SK-N-SH (cell line): ENCODE results near the gene SRGAP3.

Experiments used
- EP300 ChIP-seq, 2 experiments: IDR thresholded peaks; 2 replicates each; pipeline versions ENCODE4 v1.4.0 to v1.6.1; 2012; ENCODE audit warnings: borderline replicate concordance in 1 of 2, low read depth in 1 of 2, low read length in 1 of 2
- EZH2phosphoT487 ChIP-seq: fragments of 200-600 bp; sonication (generic); IDR thresholded peaks from 2 replicates; pipeline ENCODE4 v1.6.1; 2017; ENCODE audit warnings: low read depth, mixed run types, mild to moderate bottlenecking, antibody characterized with exemption, moderate library complexity, borderline replicate concordance
- RAD21 ChIP-seq: IDR thresholded peaks from 2 replicates; pipeline ENCODE4 v1.6.1; 2012; ENCODE audit warnings: mild to moderate bottlenecking, low read length
- RFX5 ChIP-seq: IDR thresholded peaks from 2 replicates; pipeline ENCODE4 v1.6.1; 2012; ENCODE audit warnings: mild to moderate bottlenecking, improper control_type of control experiment, low read length
- SIN3A ChIP-seq: IDR thresholded peaks from 2 replicates; pipeline ENCODE4 v1.6.1; 2012; ENCODE audit warnings: low read depth, mild to moderate bottlenecking, low read length, moderate library complexity, borderline replicate concordance
- TF ChIP-seq, protein P1 (sequence below): fragments of 200-600 bp; sonication (generic); IDR thresholded peaks from 2 replicates; pipeline ENCODE4 v1.6.1; 2017; ENCODE audit warnings: antibody characterized with exemption, mild to moderate bottlenecking, moderate library complexity
- TF ChIP-seq, protein P2 (sequence below): IDR thresholded peaks from 2 replicates; pipeline ENCODE4 v1.4.0; 2012; ENCODE audit warnings: low read depth
- TF ChIP-seq, protein P3 (sequence below): IDR thresholded peaks from 2 replicates; pipeline ENCODE4 v1.6.1; 2012; ENCODE audit warnings: mild to moderate bottlenecking, low read depth, low read length, moderate library complexity

DNA sequence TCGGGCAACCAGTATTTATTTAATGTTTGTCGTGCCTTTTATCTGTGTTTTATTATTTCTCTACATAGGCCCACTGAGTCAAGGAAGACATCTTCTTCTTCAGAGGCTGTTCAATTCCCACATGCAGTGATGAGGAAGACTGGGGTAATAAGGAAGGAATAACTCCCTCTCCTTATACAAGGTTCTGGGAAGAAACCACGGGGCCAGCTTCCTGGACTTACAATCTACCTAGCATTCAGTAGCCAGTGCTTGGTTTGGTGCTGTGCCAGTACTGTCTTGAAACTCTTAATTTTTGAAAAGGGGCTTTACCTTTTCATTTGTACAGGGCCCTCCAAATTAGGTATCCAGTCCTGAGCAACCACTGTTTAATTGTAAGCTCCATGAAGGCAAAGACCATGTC is 51.2 kb downstream of the SRGAP3 start:
- TF ChIP-seq RFX5 (no peak), EZH2phosphoT487 (no peak), SIN3A (no peak), EP300 (IDR thresholded peaks at IDR 0.05; ENCODE audit: borderline replicate concordance in 1 of 2, low read depth in 1 of 2, low read length in 1 of 2) (no peak), RAD21 (no peak)
- TF ChIP-seq, protein P1, sequence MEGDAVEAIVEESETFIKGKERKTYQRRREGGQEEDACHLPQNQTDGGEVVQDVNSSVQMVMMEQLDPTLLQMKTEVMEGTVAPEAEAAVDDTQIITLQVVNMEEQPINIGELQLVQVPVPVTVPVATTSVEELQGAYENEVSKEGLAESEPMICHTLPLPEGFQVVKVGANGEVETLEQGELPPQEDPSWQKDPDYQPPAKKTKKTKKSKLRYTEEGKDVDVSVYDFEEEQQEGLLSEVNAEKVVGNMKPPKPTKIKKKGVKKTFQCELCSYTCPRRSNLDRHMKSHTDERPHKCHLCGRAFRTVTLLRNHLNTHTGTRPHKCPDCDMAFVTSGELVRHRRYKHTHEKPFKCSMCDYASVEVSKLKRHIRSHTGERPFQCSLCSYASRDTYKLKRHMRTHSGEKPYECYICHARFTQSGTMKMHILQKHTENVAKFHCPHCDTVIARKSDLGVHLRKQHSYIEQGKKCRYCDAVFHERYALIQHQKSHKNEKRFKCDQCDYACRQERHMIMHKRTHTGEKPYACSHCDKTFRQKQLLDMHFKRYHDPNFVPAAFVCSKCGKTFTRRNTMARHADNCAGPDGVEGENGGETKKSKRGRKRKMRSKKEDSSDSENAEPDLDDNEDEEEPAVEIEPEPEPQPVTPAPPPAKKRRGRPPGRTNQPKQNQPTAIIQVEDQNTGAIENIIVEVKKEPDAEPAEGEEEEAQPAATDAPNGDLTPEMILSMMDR: no peak
- TF ChIP-seq, protein P2, sequence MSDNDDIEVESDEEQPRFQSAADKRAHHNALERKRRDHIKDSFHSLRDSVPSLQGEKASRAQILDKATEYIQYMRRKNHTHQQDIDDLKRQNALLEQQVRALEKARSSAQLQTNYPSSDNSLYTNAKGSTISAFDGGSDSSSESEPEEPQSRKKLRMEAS: no peak
- TF ChIP-seq, protein P3, sequence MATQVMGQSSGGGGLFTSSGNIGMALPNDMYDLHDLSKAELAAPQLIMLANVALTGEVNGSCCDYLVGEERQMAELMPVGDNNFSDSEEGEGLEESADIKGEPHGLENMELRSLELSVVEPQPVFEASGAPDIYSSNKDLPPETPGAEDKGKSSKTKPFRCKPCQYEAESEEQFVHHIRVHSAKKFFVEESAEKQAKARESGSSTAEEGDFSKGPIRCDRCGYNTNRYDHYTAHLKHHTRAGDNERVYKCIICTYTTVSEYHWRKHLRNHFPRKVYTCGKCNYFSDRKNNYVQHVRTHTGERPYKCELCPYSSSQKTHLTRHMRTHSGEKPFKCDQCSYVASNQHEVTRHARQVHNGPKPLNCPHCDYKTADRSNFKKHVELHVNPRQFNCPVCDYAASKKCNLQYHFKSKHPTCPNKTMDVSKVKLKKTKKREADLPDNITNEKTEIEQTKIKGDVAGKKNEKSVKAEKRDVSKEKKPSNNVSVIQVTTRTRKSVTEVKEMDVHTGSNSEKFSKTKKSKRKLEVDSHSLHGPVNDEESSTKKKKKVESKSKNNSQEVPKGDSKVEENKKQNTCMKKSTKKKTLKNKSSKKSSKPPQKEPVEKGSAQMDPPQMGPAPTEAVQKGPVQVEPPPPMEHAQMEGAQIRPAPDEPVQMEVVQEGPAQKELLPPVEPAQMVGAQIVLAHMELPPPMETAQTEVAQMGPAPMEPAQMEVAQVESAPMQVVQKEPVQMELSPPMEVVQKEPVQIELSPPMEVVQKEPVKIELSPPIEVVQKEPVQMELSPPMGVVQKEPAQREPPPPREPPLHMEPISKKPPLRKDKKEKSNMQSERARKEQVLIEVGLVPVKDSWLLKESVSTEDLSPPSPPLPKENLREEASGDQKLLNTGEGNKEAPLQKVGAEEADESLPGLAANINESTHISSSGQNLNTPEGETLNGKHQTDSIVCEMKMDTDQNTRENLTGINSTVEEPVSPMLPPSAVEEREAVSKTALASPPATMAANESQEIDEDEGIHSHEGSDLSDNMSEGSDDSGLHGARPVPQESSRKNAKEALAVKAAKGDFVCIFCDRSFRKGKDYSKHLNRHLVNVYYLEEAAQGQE: no peak
